Breast epithelium (tissue), 3 donors: Measurements from ENCODE around the gene PYGB.

Experiments used
- CTCF ChIP-seq, 3 donors: fragments of 450-650 bp; IDR thresholded peaks; one replicate each; pipeline ENCODE4 v1.5.1; 2016 to 2017; ENCODE audit warnings: antibody characterized with exemption in 3 of 3, mild to moderate bottlenecking in 3 of 3, moderate library complexity in 3 of 3
- POLR2A ChIP-seq: fragments of 450-650 bp; IDR thresholded peaks from one replicate; pipeline ENCODE4 v1.6.1; 2016; ENCODE audit warnings: antibody characterized with exemption, mild to moderate bottlenecking, moderate library complexity
- POLR2AphosphoS5 ChIP-seq, 3 donors: sonication (generic); formaldehyde crosslinking; IDR thresholded peaks; one replicate each; pipeline ENCODE4 v1.6.1; 2017; ENCODE audit warnings: antibody characterized with exemption in 3 of 3

GRCh38 chr20:25269833-25270170, 21.9 kb downstream of the PYGB start:
- TF ChIP-seq POLR2A (no peak), CTCF (IDR thresholded peaks at IDR 0.05) (no peak), POLR2AphosphoS5 (IDR thresholded peaks at IDR 0.05) (no peak)
